H1 (cell line): ENCODE measurements around the gene UHRF1. TPM values are rescaled to one million over a fixed set of nuclear protein-coding genes. Genes with fewer than 3 reads are reported as not detected.

Source experiments
- CTCF ChIA-PET: fragments of 300-600 bp; sonication (Branson Sonifier 250); formaldehyde crosslinking; loops from one replicate; lab custom pipeline; 2021; ENCODE audit not compliant: partially characterized antibody; lab: Charles Lee
- POLR2A ChIA-PET: fragments of 300-600 bp; sonication (Branson Sonifier 250); formaldehyde crosslinking; loops from one replicate; lab custom pipeline; 2021; ENCODE audit warnings: inconsistent platforms; ENCODE audit not compliant: partially characterized antibody; lab: Charles Lee
- DNase-seq, 2 experiments: peaks; one replicate each; pipeline versions ENCODE4 v3.0.0 to v3.0.0-alpha.2; 2010 to 2022; ENCODE audit warnings: low spot score in 2 of 2, low read depth in 1 of 2, mixed read lengths in 1 of 2
- FAIRE-seq: peaks from 2 replicates; lab custom pipeline; 2011; peaks lifted over from hg19 to GRCh38; lab: Jason Lieb, UNC
- H2AFZ ChIP-seq: 2 replicates; pipeline ENCODE4 v1.8.1; 2012; ENCODE audit warnings: low read length, inconsistent platforms
- H2AK5ac ChIP-seq: 2 replicates; pipeline ENCODE4 v1.6.1; 2013; ENCODE audit warnings: low read depth, low read length
- H2BK120ac ChIP-seq: replicated peaks from 2 replicates; pipeline ENCODE3; 2013; ENCODE audit warnings: low read depth, low read length, inconsistent platforms
- H2BK12ac ChIP-seq: 2 replicates; pipeline ENCODE4 v1.6.1; 2013; ENCODE audit warnings: low read depth, low read length
- H2BK15ac ChIP-seq: 2 replicates; pipeline ENCODE4 v1.6.1; 2013; ENCODE audit warnings: low read length
- H2BK20ac ChIP-seq: 2 replicates; pipeline ENCODE4 v1.6.1; 2013; ENCODE audit warnings: low read length
- H2BK5ac ChIP-seq: 2 replicates; pipeline ENCODE4 v1.6.1; 2013; ENCODE audit warnings: low read depth, low read length
- H3K14ac ChIP-seq: 2 replicates; pipeline ENCODE4 v1.6.1; 2013; ENCODE audit warnings: inconsistent platforms; ENCODE audit not compliant: insufficient read length
- H3K18ac ChIP-seq: 2 replicates; pipeline ENCODE4 v1.6.1; 2013; ENCODE audit warnings: low read length; ENCODE audit errors: extremely low read depth
- H3K23ac ChIP-seq: 2 replicates; pipeline ENCODE4 v1.6.1; 2013; ENCODE audit warnings: inconsistent platforms; ENCODE audit not compliant: insufficient read length
- H3K23me2 ChIP-seq: 2 replicates; pipeline ENCODE4 v1.6.1; 2013; ENCODE audit warnings: low read depth, low read length
- H3K27ac ChIP-seq: 2 replicates; pipeline ENCODE4 v1.6.1; 2011; ENCODE audit warnings: low read depth, low read length, inconsistent platforms
- H3K27me3 ChIP-seq, 4 experiments: replicated peaks in 1 of 4; 1 replicate in 1 of 4; 2 replicates in 3 of 4; pipeline versions ENCODE4 v1.6.1 to v1.8.1; 2011 to 2013; ENCODE audit warnings: low read length in 3 of 4, mild to moderate bottlenecking in 3 of 4, inconsistent platforms in 2 of 4, mixed read lengths in 2 of 4, moderate library complexity in 1 of 4; ENCODE audit not compliant: control insufficient read depth in 3 of 4, insufficient read depth in 3 of 4; ENCODE audit errors: extremely low read depth in 1 of 4
- H3K36me3 ChIP-seq, 4 experiments: 2 replicates each; pipeline versions ENCODE4 v1.6.1 to v1.8.1; 2011 to 2013; ENCODE audit warnings: mild to moderate bottlenecking in 4 of 4, low read length in 3 of 4, moderate library complexity in 2 of 4, control low read depth in 1 of 4, inconsistent platforms in 1 of 4; ENCODE audit not compliant: insufficient read depth in 4 of 4, control insufficient read depth in 2 of 4
- H3K4ac ChIP-seq: replicated peaks from 2 replicates; pipeline ENCODE3; 2013; ENCODE audit warnings: low read length, low read depth, mixed read lengths, inconsistent platforms; ENCODE audit not compliant: insufficient read length
- H3K4me1 ChIP-seq, 4 experiments: replicated peaks in 1 of 4; 1 replicate in 1 of 4; 2 replicates in 3 of 4; pipeline versions ENCODE4 v1.6.1 to v1.8.1; 2011 to 2013; ENCODE audit warnings: low read length in 3 of 4, inconsistent platforms in 2 of 4, mixed read lengths in 1 of 4; ENCODE audit not compliant: insufficient read depth in 4 of 4, control insufficient read depth in 3 of 4
- H3K4me2 ChIP-seq, 2 experiments: 2 replicates each; pipeline versions ENCODE4 v1.6.1 to v1.8.1; 2011 to 2013; ENCODE audit warnings: low read depth in 2 of 2, low read length in 2 of 2, control low read depth in 1 of 2, inconsistent platforms in 1 of 2, mild to moderate bottlenecking in 1 of 2; ENCODE audit not compliant: insufficient read depth in 1 of 2
- H3K4me3 ChIP-seq, 4 experiments: fragments of 200-600, 300-600 bp in 1 of 4; sonication (generic), shearing (Covaris generic), sonication (Bioruptor Twin) in 1 of 4; 2 replicates each; pipeline versions ENCODE4 v1.5.1 to v1.8.1; 2011 to 2016; ENCODE audit warnings: low read length in 4 of 4, low read depth in 3 of 4, control low read depth in 2 of 4, inconsistent platforms in 2 of 4, mild to moderate bottlenecking in 2 of 4, mixed read lengths in 1 of 4, moderate library complexity in 1 of 4; ENCODE audit not compliant: insufficient read depth in 2 of 4; ENCODE audit errors: extremely low read depth in 1 of 4
- H3K56ac ChIP-seq: replicated peaks from 2 replicates; pipeline ENCODE3; 2013; ENCODE audit warnings: low read depth, mild to moderate bottlenecking, mixed read lengths, low read length, inconsistent platforms; ENCODE audit not compliant: insufficient read length
- H3K79me1 ChIP-seq: 2 replicates; pipeline ENCODE4 v1.6.1; 2013; ENCODE audit warnings: low read depth, low read length, control low read depth
- H3K79me2 ChIP-seq, 2 experiments: 2 replicates each; pipeline versions ENCODE4 v1.6.1 to v1.8.1; 2012 to 2013; ENCODE audit warnings: low read length in 2 of 2, mild to moderate bottlenecking in 2 of 2, inconsistent platforms in 1 of 2; ENCODE audit not compliant: insufficient read depth in 2 of 2, control insufficient read depth in 1 of 2
- H3K9ac ChIP-seq, 4 experiments: replicated peaks in 1 of 4; 1 replicate in 1 of 4; 2 replicates in 3 of 4; pipeline versions ENCODE4 v1.6.1 to v1.8.1; 2011 to 2013; ENCODE audit warnings: low read depth in 3 of 4, low read length in 3 of 4, control low read depth in 2 of 4, mild to moderate bottlenecking in 2 of 4, moderate library complexity in 2 of 4, inconsistent platforms in 1 of 4; ENCODE audit errors: extremely low read depth in 1 of 4
- H3K9me3 ChIP-seq, 2 experiments: 2 replicates each; pipeline versions ENCODE4 v1.6.1 to v1.8.1; 2012 to 2013; ENCODE audit warnings: mild to moderate bottlenecking in 2 of 2, moderate library complexity in 2 of 2, control low read depth in 1 of 2, inconsistent platforms in 1 of 2, low read depth in 1 of 2, low read length in 1 of 2, mixed read lengths in 1 of 2; ENCODE audit not compliant: insufficient read depth in 2 of 2
- H4K20me1 ChIP-seq, 2 experiments: replicated peaks in 1 of 2; 2 replicates each; pipeline versions ENCODE3 to v1.8.1; 2011 to 2013; ENCODE audit warnings: inconsistent platforms in 2 of 2, low read length in 2 of 2, mild to moderate bottlenecking in 1 of 2; ENCODE audit not compliant: insufficient read depth in 2 of 2, control insufficient read depth in 1 of 2
- H4K5ac ChIP-seq: 2 replicates; pipeline ENCODE4 v1.6.1; 2013; ENCODE audit warnings: low read length, low read depth, mixed read lengths, inconsistent platforms; ENCODE audit not compliant: insufficient read length
- H4K8ac ChIP-seq: 2 replicates; pipeline ENCODE4 v1.8.0; 2013; ENCODE audit warnings: mild to moderate bottlenecking, moderate library complexity, low read length, inconsistent platforms; ENCODE audit not compliant: insufficient read depth; ENCODE audit errors: extremely low read depth
- H4K91ac ChIP-seq: replicated peaks from 2 replicates; pipeline ENCODE3; 2013; ENCODE audit warnings: low read length, mixed read lengths, inconsistent platforms; ENCODE audit not compliant: insufficient read length
- CBX5 ChIP-seq: fragments of 300-800, 300-1000 bp; sonication (generic); IDR thresholded peaks from 2 replicates; pipeline ENCODE4 v1.7.1; 2016; ENCODE audit warnings: antibody characterized with exemption, low read length, low read depth
- EGR1 ChIP-seq: IDR thresholded peaks from 2 replicates; pipeline ENCODE4 v1.6.1; 2011; ENCODE audit warnings: low read depth, low read length, borderline replicate concordance
- WGBS, 2 experiments: shearing (Covaris generic) in 1 of 2; methylation state at CpG; one replicate each; pipeline versions ENCODE4 v1.1.6 to v1.1.7; 2013 to 2015; ENCODE audit warnings: low lambda C conversion rate in 2 of 2, mixed read lengths in 2 of 2, inconsistent platforms in 1 of 2, low coverage in 1 of 2, missing lambda C conversion rate in 1 of 2; ENCODE audit not compliant: insufficient replicate concordance in 2 of 2, insufficient coverage in 1 of 2, insufficient read length in 1 of 2; ENCODE audit errors: extremely low coverage in 1 of 2, missing lambda C conversion rate in 1 of 2; 5-methylcytosine and 5-hydroxymethylcytosine counted together
- polyA plus RNA-seq, 7 experiments: library from polyadenylated mRNA; depleted of rRNA in 3 of 7; stranded (reverse) in 5 of 7; unstranded in 2 of 7; fragments of >200 nt in 5 of 7; fragments of 200-250 nt in 2 of 7; gene quantifications; 1 replicate in 5 of 7; 2 replicates in 1 of 7; 4 replicates in 1 of 7; pipeline versions ENCODE4 v1.2.1 to v1.2.3, GENCODE V29; 2011 to 2013; ENCODE audit warnings: missing spikeins in 2 of 7, mixed read lengths in 2 of 7
- total RNA-seq: library from RNA; stranded (reverse); fragmentation: NEBNext Ultra II Directional; extraction: Animal tissue kit (Norgen Biotek cat#: 25700); gene quantifications from 2 replicates; pipeline ENCODE4 v1.2.1, GENCODE V29; 2021

UHRF1 gene
- total and polyA plus RNA-seq, 2 of the 8 experiments (the other 6 are each of a cell fraction or from before 2014, with no cell fraction given): 14.7 to 65.8 TPM

DNA sequence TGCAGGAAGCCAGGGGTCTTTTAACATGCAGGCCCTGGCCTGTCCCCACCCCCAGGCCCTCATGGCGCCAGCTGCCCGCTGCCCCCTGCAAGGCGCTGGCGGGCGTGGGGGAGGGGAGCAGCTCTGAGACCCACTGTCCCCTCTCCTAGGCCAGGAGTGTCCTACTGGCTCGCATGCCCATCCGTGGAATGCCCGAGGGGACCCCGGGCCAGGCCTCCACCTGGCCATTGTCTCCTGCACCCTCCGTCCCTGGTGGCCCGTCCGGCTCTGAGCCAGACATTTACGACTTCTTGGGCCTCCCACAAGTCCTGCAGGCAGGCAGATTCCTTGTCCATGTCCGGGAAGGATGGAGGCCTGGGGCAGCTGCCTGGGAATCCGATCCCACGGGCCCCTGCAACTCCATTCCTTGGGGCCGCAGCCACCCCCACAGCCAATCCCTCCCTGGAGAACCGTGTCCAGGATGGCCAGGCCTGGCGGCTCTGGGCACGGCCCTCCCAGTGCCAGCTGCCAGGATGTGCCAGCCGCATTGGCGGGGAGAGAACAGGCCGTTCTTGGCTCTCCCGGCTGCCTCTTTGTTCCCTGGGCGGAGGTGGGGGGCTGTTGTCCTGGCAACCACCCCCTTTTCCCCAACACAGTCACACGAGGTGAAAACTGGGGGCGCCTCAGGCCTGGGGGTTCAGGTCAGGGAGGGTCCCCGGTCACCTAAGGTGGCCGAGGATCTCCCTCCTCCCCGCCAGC, 31.4 kb upstream of the UHRF1 start:
- H4K20me1 ChIP-seq: no peaks in the 10 kb centered on the region
- no peak overlapping the region for H2AK5ac ChIP-seq
- 72% methylated on average over 24 of the region's 30 CpGs; no CpG with 5 or more reads in 1 of the 2 experiments for WGBS, 2 experiments
- no peaks in the 10 kb centered on the region; the same call in 1 of the 2 replicates for H3K23me2 ChIP-seq
- H2AFZ ChIP-seq: 0 out of 2 replicates have a peak overlapping the region, but pooled peaks have one; percentile 13
- H2BK120ac ChIP-seq: peak overlapping the region; percentile 77
- H3K23ac ChIP-seq: no peak overlapping the region
- H3K4me2 ChIP-seq: peak overlapping the region in 1 of 2 experiments; percentile 29; a peak in 3 of 4 replicates
- H3K27me3 ChIP-seq: no peaks in the 10 kb centered on the region; a peak in 1 of 7 replicates
- TF ChIP-seq EGR1: no peak
- no peak for TF ChIP-seq CBX5
- FAIRE-seq: no peak
- H4K91ac ChIP-seq: peak overlapping the region; percentile 95
- no peak overlapping the region; a peak in 1 of 8 replicates for H3K4me3 ChIP-seq
- H3K79me2 ChIP-seq: no peaks in the 10 kb centered on the region
- ChIA-PET POLR2A (interaction anchor here (0.5 to 1.4 kb wide), 4 partner anchors 17 to 98 kb away, joined by 3 to 4 read pairs (median 3); partner anchors contain the start of gene KDM4B), CTCF (interaction anchor here (0.6 to 1.8 kb wide), 3 partner anchors 9 to 34 kb away, joined by 3 to 8 read pairs (median 4); partner anchors contain the start of gene ARRDC5)
- peak overlapping the region; percentile 45; the same call in 1 of the 2 replicates for H3K27ac ChIP-seq
- H3K79me1 ChIP-seq: no peaks in the 10 kb centered on the region
- no peak overlapping the region for H2BK15ac ChIP-seq
- H3K4ac ChIP-seq: peak overlapping the region; percentile 13
- H2BK20ac ChIP-seq: peak overlapping the region; percentile 86; the same call in 1 of the 2 replicates
- peaks cover 0 to 19% (median 15%) of the 10 kb centered on the region in 4 experiments; a peak in 6 of 7 replicates for H3K4me1 ChIP-seq
- H3K9me3 ChIP-seq: no peaks in the 10 kb centered on the region
- DNase-seq: peak in 1 of 2 experiments; percentile 60
- H3K9ac ChIP-seq: no peak overlapping the region
- peak overlapping the region; percentile 87; the same call in 1 of the 2 replicates for H2BK5ac ChIP-seq
- H4K8ac ChIP-seq: peak overlapping the region; percentile 80
- no peak overlapping the region for H3K14ac ChIP-seq
- H3K56ac ChIP-seq: no peak overlapping the region
- H2BK12ac ChIP-seq: peak overlapping the region; percentile 75; the same call in 1 of the 2 replicates
- peak overlapping the region; percentile 6 for H4K5ac ChIP-seq
- H3K36me3 ChIP-seq: no peaks in the 10 kb centered on the region
- peak overlapping the region; percentile 48; the same call in 1 of the 2 replicates for H3K18ac ChIP-seq
